Neural cell (in vitro differentiated cells): ENCODE data around the gene PRELP.

ENCODE experiments used
- EZH2 ChIP-seq: fragments of 200-600, 300-800 bp; shearing (Covaris generic), sonication (generic); IDR thresholded peaks from 2 replicates; pipeline ENCODE4 v1.6.1; 2014; ENCODE audit warnings: antibody characterized with exemption, low read length, borderline replicate concordance, mild to moderate bottlenecking; ENCODE audit not compliant: insufficient read depth, poor library complexity, severe bottlenecking
- SMC3 ChIP-seq: fragments of 450-650 bp; conservative IDR thresholded peaks from 2 replicates; pipeline ENCODE4 v1.6.1; 2014; ENCODE audit warnings: antibody characterized with exemption, mild to moderate bottlenecking, moderate library complexity; ENCODE audit not compliant: poor library complexity
- TF ChIP-seq, protein P1 (sequence below): fragments of 450-650 bp; IDR thresholded peaks from 2 replicates; pipeline ENCODE4 v1.5.1; 2014; ENCODE audit warnings: antibody characterized with exemption, mild to moderate bottlenecking, moderate library complexity; ENCODE audit not compliant: poor library complexity, severe bottlenecking

DNA sequence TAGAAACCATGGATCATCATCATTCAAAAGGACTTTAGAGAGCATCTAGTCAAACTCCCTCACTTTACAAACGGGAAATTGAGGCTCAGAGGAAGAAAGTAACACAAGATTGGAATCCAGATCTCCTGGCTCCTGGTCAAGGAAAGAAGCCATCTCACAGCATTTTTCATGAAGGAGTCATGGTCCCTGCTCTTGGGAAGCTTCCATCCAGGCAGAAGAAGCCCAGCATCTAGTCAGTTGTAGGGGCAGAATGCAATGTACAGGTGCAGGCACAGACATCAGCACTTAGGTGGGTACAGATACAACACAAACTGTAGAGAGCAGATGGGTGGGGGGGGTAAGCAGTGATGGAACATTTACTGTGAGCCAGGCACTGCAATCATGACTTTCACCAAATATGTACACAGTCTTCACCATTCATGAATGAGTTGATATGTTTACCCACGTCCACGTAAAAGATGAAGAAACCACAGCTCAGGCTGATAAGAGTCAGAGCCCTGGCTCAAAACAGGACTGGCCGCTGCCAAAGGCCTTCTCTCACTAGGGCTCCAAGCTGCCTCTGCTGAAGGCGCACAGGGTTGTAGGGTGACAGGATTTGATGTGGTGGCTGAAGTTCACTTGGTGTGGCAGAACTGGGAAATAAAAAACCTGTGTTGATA, 62.3 kb downstream of the PRELP start:
- no peak for TF ChIP-seq SMC3
- TF ChIP-seq, protein P1, sequence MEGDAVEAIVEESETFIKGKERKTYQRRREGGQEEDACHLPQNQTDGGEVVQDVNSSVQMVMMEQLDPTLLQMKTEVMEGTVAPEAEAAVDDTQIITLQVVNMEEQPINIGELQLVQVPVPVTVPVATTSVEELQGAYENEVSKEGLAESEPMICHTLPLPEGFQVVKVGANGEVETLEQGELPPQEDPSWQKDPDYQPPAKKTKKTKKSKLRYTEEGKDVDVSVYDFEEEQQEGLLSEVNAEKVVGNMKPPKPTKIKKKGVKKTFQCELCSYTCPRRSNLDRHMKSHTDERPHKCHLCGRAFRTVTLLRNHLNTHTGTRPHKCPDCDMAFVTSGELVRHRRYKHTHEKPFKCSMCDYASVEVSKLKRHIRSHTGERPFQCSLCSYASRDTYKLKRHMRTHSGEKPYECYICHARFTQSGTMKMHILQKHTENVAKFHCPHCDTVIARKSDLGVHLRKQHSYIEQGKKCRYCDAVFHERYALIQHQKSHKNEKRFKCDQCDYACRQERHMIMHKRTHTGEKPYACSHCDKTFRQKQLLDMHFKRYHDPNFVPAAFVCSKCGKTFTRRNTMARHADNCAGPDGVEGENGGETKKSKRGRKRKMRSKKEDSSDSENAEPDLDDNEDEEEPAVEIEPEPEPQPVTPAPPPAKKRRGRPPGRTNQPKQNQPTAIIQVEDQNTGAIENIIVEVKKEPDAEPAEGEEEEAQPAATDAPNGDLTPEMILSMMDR = no peak
- no peak for TF ChIP-seq EZH2
